K562 (cell line): Measurements from ENCODE around the gene GPR37L1. TPM values are rescaled to one million over a fixed set of nuclear protein-coding genes. Genes with fewer than 3 reads are reported as not detected.

Source experiments
- CTBP1 ChIP-seq: fragments of 450-650 bp; IDR thresholded peaks from 2 replicates; pipeline ENCODE4 v1.6.1; 2016; ENCODE audit warnings: borderline replicate concordance
- FOXP4 ChIP-seq: sonication (generic); formaldehyde crosslinking; IDR thresholded peaks from 2 replicates; pipeline ENCODE4 v1.8.0; 2022; ENCODE audit warnings: mild to moderate bottlenecking, missing genetic modification reagents, borderline replicate concordance
- HMBOX1 ChIP-seq: sonication (generic); IDR thresholded peaks from 2 replicates; pipeline ENCODE4 v1.6.1; 2016
- ID3 ChIP-seq, 2 experiments: fragments of 250-450 bp in 1 of 2; fragments of 450-650 bp in 1 of 2; sonication (Bioruptor Pico) in 1 of 2; IDR thresholded peaks; 2 replicates each; pipeline versions ENCODE4 v1.6.1 to v1.8.0; 2016 to 2021; ENCODE audit warnings: mild to moderate bottlenecking in 2 of 2, moderate library complexity in 2 of 2, missing compliant biosample characterization in 1 of 2, missing genetic modification characterization in 1 of 2
- SMARCA5 ChIP-seq: fragments of 450-650 bp; IDR thresholded peaks from 2 replicates; pipeline ENCODE4 v1.6.1; 2016
- VEZF1 ChIP-seq: fragments of 200-800 bp; sonication (Bioruptor generic); IDR thresholded peaks from 2 replicates; pipeline ENCODE4 v1.6.1; 2017; ENCODE audit warnings: missing genetic modification characterization, missing compliant biosample characterization
- ZFP1 ChIP-seq: fragments of 450-650 bp; formaldehyde crosslinking; IDR thresholded peaks from 2 replicates; pipeline ENCODE4 v1.4.0; 2020; ENCODE audit warnings: mild to moderate bottlenecking, mixed read lengths
- ZNF518B ChIP-seq: fragments of 250-450 bp; sonication (Bioruptor Pico); IDR thresholded peaks from 2 replicates; pipeline ENCODE4 v1.5.0; 2021; ENCODE audit warnings: mild to moderate bottlenecking, moderate library complexity
- polyA plus RNA-seq, 8 experiments: library from polyadenylated mRNA; depleted of rRNA in 4 of 8; stranded (reverse) in 5 of 8; unstranded in 3 of 8; fragments of >200 nt; fragmentation: Nextera tagmentation in 2 of 8; fragmentation: Illumina TruSeq in 1 of 8; extraction: Ambion mirVana in 2 of 8; extraction: Trizol in 1 of 8; gene quantifications; 2 replicates each; pipeline versions ENCODE4 v1.2.1 to v1.2.3, GENCODE V29; 2011 to 2014; ENCODE audit warnings: inconsistent platforms in 1 of 8, missing spikeins in 1 of 8
- total RNA-seq, 7 experiments: library from RNA; depleted of rRNA in 6 of 7; stranded (reverse); fragments of >200 nt in 6 of 7; fragmentation: Illumina TruSeq in 2 of 7; extraction: Trizol in 2 of 7; gene quantifications; 2 replicates each; pipeline versions ENCODE4 v1.2.1 to v1.2.3, GENCODE V29; 2011 to 2021; ENCODE audit warnings: low replicate concordance in 1 of 7
- TF ChIP-seq, protein P1 (sequence below), 2 experiments: fragments of 450-650 bp in 1 of 2; sonication (generic) in 1 of 2; formaldehyde crosslinking in 1 of 2; IDR thresholded peaks in 1 of 2; conservative IDR thresholded peaks in 1 of 2; 2 replicates each; pipeline versions ENCODE4 v1.6.1 to v1.8.1; 2016 to 2023; ENCODE audit warnings: mild to moderate bottlenecking in 2 of 2, moderate library complexity in 2 of 2, inconsistent platforms in 1 of 2, missing genetic modification reagents in 1 of 2
- TF ChIP-seq, protein P2 (sequence below): fragments of 450-650 bp; IDR thresholded peaks from 2 replicates; pipeline ENCODE4 v1.6.1; 2018; ENCODE audit not compliant: partially characterized antibody

GPR37L1 gene
- total and polyA plus RNA-seq, 9 of the 15 experiments (the other 6 are each of a cell fraction or from before 2014, with no cell fraction given) = not detected

GRCh38 chr1:202106340-202107254 lies 16.1 kb upstream of the GPR37L1 start (continued):
- peak; percentile 86 for TF ChIP-seq VEZF1
- no peak for TF ChIP-seq ZNF518B (CRISPR knock-in tag)
- TF ChIP-seq, protein P1, sequence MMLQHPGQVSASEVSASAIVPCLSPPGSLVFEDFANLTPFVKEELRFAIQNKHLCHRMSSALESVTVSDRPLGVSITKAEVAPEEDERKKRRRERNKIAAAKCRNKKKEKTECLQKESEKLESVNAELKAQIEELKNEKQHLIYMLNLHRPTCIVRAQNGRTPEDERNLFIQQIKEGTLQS (IDR thresholded peaks at IDR 0.05) = peak; percentile 88
- TF ChIP-seq, protein P1 (CRISPR knock-in tag; conservative IDR thresholded peaks at IDR 0.05) = no peak
- no peak for TF ChIP-seq ID3 (CRISPR knock-in tag; IDR thresholded peaks at IDR 0.05)
- TF ChIP-seq ID3 (tag; IDR thresholded peaks at IDR 0.05) = no peak
- no peak for TF ChIP-seq HMBOX1
- no peak for TF ChIP-seq FOXP4 (CRISPR knock-in tag)
- TF ChIP-seq ZFP1 (CRISPR knock-in tag) = no peak
- TF ChIP-seq, protein P2, sequence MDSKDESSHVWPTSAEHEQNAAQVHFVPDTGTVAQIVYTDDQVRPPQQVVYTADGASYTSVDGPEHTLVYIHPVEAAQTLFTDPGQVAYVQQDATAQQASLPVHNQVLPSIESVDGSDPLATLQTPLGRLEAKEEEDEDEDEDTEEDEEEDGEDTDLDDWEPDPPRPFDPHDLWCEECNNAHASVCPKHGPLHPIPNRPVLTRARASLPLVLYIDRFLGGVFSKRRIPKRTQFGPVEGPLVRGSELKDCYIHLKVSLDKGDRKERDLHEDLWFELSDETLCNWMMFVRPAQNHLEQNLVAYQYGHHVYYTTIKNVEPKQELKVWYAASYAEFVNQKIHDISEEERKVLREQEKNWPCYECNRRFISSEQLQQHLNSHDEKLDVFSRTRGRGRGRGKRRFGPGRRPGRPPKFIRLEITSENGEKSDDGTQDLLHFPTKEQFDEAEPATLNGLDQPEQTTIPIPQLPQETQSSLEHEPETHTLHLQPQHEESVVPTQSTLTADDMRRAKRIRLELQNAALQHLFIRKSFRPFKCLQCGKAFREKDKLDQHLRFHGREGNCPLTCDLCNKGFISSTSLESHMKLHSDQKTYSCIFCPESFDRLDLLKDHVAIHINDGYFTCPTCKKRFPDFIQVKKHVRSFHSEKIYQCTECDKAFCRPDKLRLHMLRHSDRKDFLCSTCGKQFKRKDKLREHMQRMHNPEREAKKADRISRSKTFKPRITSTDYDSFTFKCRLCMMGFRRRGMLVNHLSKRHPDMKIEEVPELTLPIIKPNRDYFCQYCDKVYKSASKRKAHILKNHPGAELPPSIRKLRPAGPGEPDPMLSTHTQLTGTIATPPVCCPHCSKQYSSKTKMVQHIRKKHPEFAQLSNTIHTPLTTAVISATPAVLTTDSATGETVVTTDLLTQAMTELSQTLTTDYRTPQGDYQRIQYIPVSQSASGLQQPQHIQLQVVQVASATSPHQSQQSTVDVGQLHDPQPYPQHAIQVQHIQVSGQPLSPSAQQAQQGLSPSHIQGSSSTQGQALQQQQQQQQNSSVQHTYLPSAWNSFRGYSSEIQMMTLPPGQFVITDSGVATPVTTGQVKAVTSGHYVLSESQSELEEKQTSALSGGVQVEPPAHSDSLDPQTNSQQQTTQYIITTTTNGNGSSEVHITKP = peak; percentile 36
- TF ChIP-seq CTBP1 = peak; percentile 63; the same call in 1 of the 2 replicates
- no peak for TF ChIP-seq SMARCA5
